ENCODE measurements around the gene MYO18B. TPM values are rescaled to one million over a fixed set of nuclear protein-coding genes. Genes with fewer than 3 reads are reported as not detected.
"Not testable (repeated sequence)": the region's sequence is repeated elsewhere in the genome, so short reads cannot be mapped to it uniquely, and the experiment has no call there.

MYO18B gene
- total RNA-seq, 2 experiments from 2014 or later: 3.6 to 6.1 TPM

GRCh38 chr22:25701056-25701780, 40.8 kb upstream of the MYO18B start:
- peaks cover 44% of the 10 kb centered on the region for H3K4me1 Mint-ChIP-seq
- peaks cover 43% of the 10 kb centered on the region for H3K36me3 Mint-ChIP-seq
- no peak overlapping the region for H3K4me3 Mint-ChIP-seq
- CTCF ChIA-PET: interaction anchor here (0.9 to 3.8 kb wide), 7 partner anchors 9 to 239 kb away, joined by 3 to 18 read pairs (median 8); no protein-coding TSS in a partner anchor
- ATAC-seq (no peak), DNase-seq (no peak)
- no peaks in the 10 kb centered on the region for H3K27me3 Mint-ChIP-seq
- H3K27ac Mint-ChIP-seq: no peak overlapping the region
- no peaks in the 10 kb centered on the region for H3K9me3 Mint-ChIP-seq (ENCODE audit: low read depth)

DNA sequence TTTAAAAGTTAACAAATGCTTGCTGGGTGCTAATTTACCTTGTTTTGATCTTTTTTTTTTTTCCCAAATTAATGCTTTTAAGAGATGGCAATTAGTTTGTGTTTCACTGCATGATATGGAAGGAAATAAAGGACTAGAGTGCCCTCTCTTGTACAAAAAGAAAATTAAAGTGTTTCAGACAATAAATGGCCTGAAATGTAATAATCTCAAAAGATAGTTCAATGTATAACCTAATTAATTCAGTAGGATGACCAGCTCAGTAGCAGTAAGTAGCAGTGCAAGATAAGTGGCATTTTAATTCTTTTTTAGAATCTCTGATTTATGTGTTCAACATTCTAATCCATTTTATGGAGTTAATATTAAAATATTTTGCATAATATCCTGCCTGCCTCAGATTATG, 39.9 kb upstream of the MYO18B start:
- peak overlapping the region; percentile 44 for H3K4me3 Mint-ChIP-seq
- ATAC-seq (no peak), DNase-seq (no peak)
- H3K4me1 Mint-ChIP-seq: peaks cover 44% of the 10 kb centered on the region
- H3K27ac Mint-ChIP-seq: peak overlapping the region; percentile 70
- H3K27me3 Mint-ChIP-seq: no peaks in the 10 kb centered on the region
- peaks cover 47% of the 10 kb centered on the region for H3K36me3 Mint-ChIP-seq
- H3K9me3 Mint-ChIP-seq (ENCODE audit: low read depth): no peaks in the 10 kb centered on the region
- CTCF ChIA-PET: interaction anchor here (0.9 to 3.5 kb wide), 7 partner anchors 10 to 240 kb away, joined by 3 to 18 read pairs (median 8); no protein-coding TSS in a partner anchor

- H3K27me3 Mint-ChIP-seq: no peaks in the 10 kb centered on the region
- peak; percentile 94 for ATAC-seq
- DNase-seq: peak; percentile 74
- H3K4me3 Mint-ChIP-seq: peak overlapping the region; percentile 74
- CTCF ChIA-PET: interaction anchor here (0.7 to 3.5 kb wide), 8 partner anchors 34 to 241 kb away, joined by 3 to 18 read pairs (median 6); no protein-coding TSS in a partner anchor
- peaks cover 50% of the 10 kb centered on the region for H3K36me3 Mint-ChIP-seq
- peak overlapping the region; percentile 90 for H3K27ac Mint-ChIP-seq
- H3K4me1 Mint-ChIP-seq: peaks cover 49% of the 10 kb centered on the region
- no peaks in the 10 kb centered on the region for H3K9me3 Mint-ChIP-seq (ENCODE audit: low read depth)
Measured at GRCh38 chr22:25702571-25703167, 39.3 kb upstream of the MYO18B start.

- DNase-seq (no peak), ATAC-seq (no peak)
- CTCF ChIA-PET: interaction anchor here (1.0 to 4.3 kb wide), 4 partner anchors 22 to 257 kb away, joined by 3 to 23 read pairs (median 4); no protein-coding TSS in a partner anchor
- no peaks in the 10 kb centered on the region for H3K27me3 Mint-ChIP-seq
- no peaks in the 10 kb centered on the region for H3K9me3 Mint-ChIP-seq (ENCODE audit: low read depth)
- peaks cover 60% of the 10 kb centered on the region for H3K4me1 Mint-ChIP-seq
- peak overlapping the region; percentile 63 for H3K27ac Mint-ChIP-seq
- H3K36me3 Mint-ChIP-seq: peaks cover 50% of the 10 kb centered on the region
- H3K4me3 Mint-ChIP-seq: no peak overlapping the region
Measured at GRCh38 chr22:25704701-25705100, 37.3 kb upstream of the MYO18B start.

DNA sequence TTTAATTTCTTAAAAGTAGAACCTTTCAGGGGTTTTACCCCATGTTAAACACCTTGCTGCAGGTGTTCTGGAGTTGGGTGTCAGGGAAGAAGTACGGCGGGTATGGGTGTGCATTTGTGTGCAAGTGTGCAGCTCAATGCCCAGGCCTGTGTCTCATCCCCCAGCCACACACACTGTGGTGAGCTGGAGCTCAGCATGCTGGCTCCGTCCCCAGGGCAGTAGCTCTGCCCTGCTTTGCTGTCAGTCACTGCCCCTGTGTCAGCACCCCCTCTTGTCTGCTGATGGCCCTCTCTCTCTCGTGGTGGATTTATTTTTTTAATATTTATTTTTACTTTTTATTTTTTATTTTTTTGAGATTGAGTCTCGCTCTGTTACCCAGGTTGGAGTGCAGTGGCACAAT, 35.8 kb upstream of the MYO18B start:
- Mint-ChIP-seq H3K36me3 (peaks cover 53% of the 10 kb centered on the region), H3K27ac (no peak overlapping the region), H3K27me3 (no peaks in the 10 kb centered on the region), H3K4me3 (no peak overlapping the region), H3K9me3 (ENCODE audit: low read depth) (no peaks in the 10 kb centered on the region), H3K4me1 (peaks cover 66% of the 10 kb centered on the region)
- CTCF ChIA-PET: interaction anchor here (1.6 to 4.3 kb wide), 3 partner anchors 52 to 259 kb away, joined by 3 to 23 read pairs (median 6); no protein-coding TSS in a partner anchor
- DNase-seq (no peak), ATAC-seq (no peak)

- H3K27ac Mint-ChIP-seq: peak overlapping the region; percentile 45
Measured at GRCh38 chr22:25708430-25708829, 33.6 kb upstream of the MYO18B start.

GRCh38 chr22:25709758-25710157, 32.2 kb upstream of the MYO18B start:
- ATAC-seq (peak; percentile 95), DNase-seq (peak; percentile 77)
- Mint-ChIP-seq H3K4me3 (peak overlapping the region; percentile 19), H3K9me3 (ENCODE audit: low read depth) (no peaks in the 10 kb centered on the region), H3K36me3 (peaks cover 59% of the 10 kb centered on the region), H3K27me3 (no peaks in the 10 kb centered on the region), H3K4me1 (peaks cover 41% of the 10 kb centered on the region), H3K27ac (peak overlapping the region; percentile 89)
- CTCF ChIA-PET: interaction anchor here (0.9 to 3.9 kb wide), 9 partner anchors 9 to 247 kb away, joined by 3 to 21 read pairs (median 3); partner anchors contain the start of gene MYO18B

More at GRCh38 chr22:25708430-25708829, 33.6 kb upstream of the MYO18B start:
- H3K4me1 Mint-ChIP-seq: peaks cover 52% of the 10 kb centered on the region
- DNase-seq; H3K27me3 Mint-ChIP-seq; H3K4me3 Mint-ChIP-seq; ATAC-seq; H3K9me3 Mint-ChIP-seq (ENCODE audit: low read depth): not testable (repeated sequence)
- peaks cover 59% of the 10 kb centered on the region for H3K36me3 Mint-ChIP-seq
- CTCF ChIA-PET: interaction anchor here (0.9 kb wide), 1 partner anchor 17 kb away, joined by 5 read pairs; no protein-coding TSS in a partner anchor

- H3K27ac Mint-ChIP-seq: no peak overlapping the region
Measured at GRCh38 chr22:25710501-25710900, 31.5 kb upstream of the MYO18B start.

DNA sequence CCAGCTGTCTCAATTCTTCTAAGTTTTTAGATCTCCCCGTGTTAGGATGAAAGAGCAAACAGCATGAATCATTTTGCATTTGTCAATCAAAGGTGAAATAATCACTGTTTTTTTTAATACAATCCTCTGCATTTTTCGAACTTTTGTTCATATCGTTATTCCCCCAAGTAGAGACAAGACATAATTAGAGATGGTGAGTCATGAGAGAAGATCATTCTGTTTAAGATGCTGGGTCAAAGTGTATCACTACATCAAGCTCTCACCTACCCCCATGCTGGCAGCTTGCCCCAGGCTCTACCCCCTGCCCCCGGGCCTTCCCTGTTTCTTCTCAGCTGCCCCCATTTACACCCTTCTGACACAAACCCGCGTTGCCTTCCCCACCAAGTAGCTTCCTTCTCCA, 30.5 kb upstream of the MYO18B start:
- H3K4me3 Mint-ChIP-seq: no peak overlapping the region
- H3K27ac Mint-ChIP-seq: no peak overlapping the region
- CTCF ChIA-PET: interaction anchor here (1.1 to 3.9 kb wide), 6 partner anchors 10 to 249 kb away, joined by 3 to 16 read pairs (median 4); no protein-coding TSS in a partner anchor
- DNase-seq (no peak), ATAC-seq (no peak)
- H3K9me3 Mint-ChIP-seq (ENCODE audit: low read depth): no peaks in the 10 kb centered on the region
- peaks cover 31% of the 10 kb centered on the region for H3K4me1 Mint-ChIP-seq
- no peaks in the 10 kb centered on the region for H3K27me3 Mint-ChIP-seq
- peaks cover 54% of the 10 kb centered on the region for H3K36me3 Mint-ChIP-seq

More at GRCh38 chr22:25710501-25710900, 31.5 kb upstream of the MYO18B start:
- no peak for ATAC-seq
- H3K4me3 Mint-ChIP-seq: no peak overlapping the region
- peaks cover 55% of the 10 kb centered on the region for H3K36me3 Mint-ChIP-seq
- no peaks in the 10 kb centered on the region for H3K27me3 Mint-ChIP-seq
- CTCF ChIA-PET: interaction anchor here (0.9 to 3.9 kb wide), 10 partner anchors 9 to 248 kb away, joined by 3 to 21 read pairs (median 4); partner anchors contain the start of gene MYO18B
- H3K9me3 Mint-ChIP-seq (ENCODE audit: low read depth): no peaks in the 10 kb centered on the region
- H3K4me1 Mint-ChIP-seq: peaks cover 35% of the 10 kb centered on the region
- DNase-seq: no peak

- Mint-ChIP-seq H3K27ac (no peak overlapping the region), H3K9me3 (ENCODE audit: low read depth) (no peaks in the 10 kb centered on the region), H3K4me1 (peaks cover 26% of the 10 kb centered on the region), H3K27me3 (no peaks in the 10 kb centered on the region), H3K36me3 (peaks cover 51% of the 10 kb centered on the region), H3K4me3 (no peak overlapping the region)
- DNase-seq (no peak), ATAC-seq (no peak)
- CTCF ChIA-PET: interaction anchor here (1.6 to 3.9 kb wide), 4 partner anchors 12 to 60 kb away, joined by 3 to 16 read pairs (median 9); no protein-coding TSS in a partner anchor
Measured at GRCh38 chr22:25712661-25713400, 29.2 kb upstream of the MYO18B start.

- peaks cover 59% of the 10 kb centered on the region for H3K36me3 Mint-ChIP-seq
- ATAC-seq (no peak), DNase-seq (no peak)
- no peaks in the 10 kb centered on the region for H3K27me3 Mint-ChIP-seq
- no peaks in the 10 kb centered on the region for H3K9me3 Mint-ChIP-seq (ENCODE audit: low read depth)
- CTCF ChIA-PET: interaction anchor here (1.2 to 3.8 kb wide), 3 partner anchors 22 to 59 kb away, joined by 3 to 12 read pairs (median 3); no protein-coding TSS in a partner anchor
- H3K4me3 Mint-ChIP-seq: no peak overlapping the region
- peaks cover 20% of the 10 kb centered on the region for H3K4me1 Mint-ChIP-seq
- H3K27ac Mint-ChIP-seq: no peak overlapping the region
Measured at GRCh38 chr22:25714070-25714469, 27.9 kb upstream of the MYO18B start.

DNA sequence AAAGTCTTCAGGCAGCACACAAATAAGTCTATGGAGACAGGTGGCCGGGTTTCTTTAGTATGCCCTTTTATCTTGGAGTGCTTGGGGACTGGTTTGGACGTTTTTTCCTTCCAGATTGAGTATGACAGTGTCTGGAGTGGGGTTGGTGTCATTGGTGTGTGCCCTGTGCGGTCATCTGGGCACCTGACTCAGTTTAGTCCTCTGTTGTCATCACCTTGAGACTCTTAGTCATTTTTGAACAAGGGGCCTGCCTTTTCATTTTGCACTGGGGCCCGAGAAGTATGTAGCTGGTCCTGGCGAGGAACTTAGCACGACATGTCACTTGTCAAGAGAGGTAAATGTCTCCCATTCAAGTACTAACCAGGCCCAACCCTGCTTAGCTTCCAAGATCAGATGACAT, 27.2 kb upstream of the MYO18B start:
- H3K4me3 Mint-ChIP-seq: no peak overlapping the region
- H3K9me3 Mint-ChIP-seq (ENCODE audit: low read depth): no peaks in the 10 kb centered on the region
- CTCF ChIA-PET: interaction anchor here (1.2 to 1.6 kb wide), 2 partner anchors 14 to 21 kb away, joined by 3 read pairs; no protein-coding TSS in a partner anchor
- H3K27ac Mint-ChIP-seq: no peak overlapping the region
- H3K4me1 Mint-ChIP-seq: peaks cover 14% of the 10 kb centered on the region
- peaks cover 62% of the 10 kb centered on the region for H3K36me3 Mint-ChIP-seq
- DNase-seq (no peak), ATAC-seq (no peak)
- no peaks in the 10 kb centered on the region for H3K27me3 Mint-ChIP-seq
